Measurements from ENCODE around the gene CSKMT. TPM values are rescaled to one million over a fixed set of nuclear protein-coding genes. Genes with fewer than 3 reads are reported as not detected.
"Not testable (repeated sequence)": the region's sequence is repeated elsewhere in the genome, so short reads cannot be mapped to it uniquely, and the experiment has no call there.

The CSKMT gene
- 65.0 and 69.4 TPM in 2 replicates for total RNA-seq

GRCh38 chr11:62665075-62665598 lies at the start of gene CSKMT, which contains the start of gene C11orf98:
CSKMT (plus strand) TSS chr11:62665312; CDS start chr11:62665880, 568 bp downstream.
C11orf98 (minus strand) TSS chr11:62665210; CDS start chr11:62665169, 41 bp downstream.
- H3K27ac Mint-ChIP-seq, result peak within 1 kb of the TSS; percentile 81
- peak; percentile 97 for DNase-seq (ENCODE audit: low spot score)
- no peaks in the 10 kb centered on the region for H3K27me3 Mint-ChIP-seq (ENCODE audit: insufficient read depth)
- H3K4me3 Mint-ChIP-seq, result peak within 1 kb of the TSS; percentile 98
- no peaks in the 10 kb centered on the region for H3K9me3 Mint-ChIP-seq
- H3K36me3 Mint-ChIP-seq (ENCODE audit: low read depth), result peaks cover 37% of the 10 kb centered on the region
- intact Hi-C loops (cut with micrococcal nuclease), result loop anchor here (1.0 to 2.0 kb wide), 11 partner anchors 12 to 216 kb away; partner anchors contain the start of genes EML3, GANAB, HNRNPUL2 and INTS5
- peaks cover 33% of the 10 kb centered on the region for H3K4me1 Mint-ChIP-seq (ENCODE audit: low read depth)

GRCh38 chr11:62615521-62615920 lies 49.6 kb upstream of the CSKMT start:
- Mint-ChIP-seq H3K36me3 (ENCODE audit: low read depth) (peaks cover 16% of the 10 kb centered on the region), H3K4me1 (ENCODE audit: low read depth) (peaks cover 27% of the 10 kb centered on the region), H3K27ac (no peak overlapping the region), H3K9me3 (no peaks in the 10 kb centered on the region), H3K4me3 (no peak overlapping the region), H3K27me3 (ENCODE audit: insufficient read depth) (no peaks in the 10 kb centered on the region)
- intact Hi-C loops (cut with micrococcal nuclease), result no loop called here
- no peak for DNase-seq (ENCODE audit: low spot score)

GRCh38 chr11:62616957-62617356 lies 48.2 kb upstream of the CSKMT start:
- H3K27me3 Mint-ChIP-seq (ENCODE audit: insufficient read depth); intact Hi-C loops (cut with micrococcal nuclease); DNase-seq (ENCODE audit: low spot score); H3K27ac Mint-ChIP-seq; H3K4me3 Mint-ChIP-seq; H3K9me3 Mint-ChIP-seq: not testable (repeated sequence)
- H3K4me1 Mint-ChIP-seq (ENCODE audit: low read depth), result peaks cover 35% of the 10 kb centered on the region
- H3K36me3 Mint-ChIP-seq (ENCODE audit: low read depth), result peaks cover 24% of the 10 kb centered on the region

GRCh38 chr11:62621027-62621566 lies 44.0 kb upstream of the CSKMT start:
- Mint-ChIP-seq H3K27ac (peak overlapping the region; percentile 92), H3K4me3 (peak overlapping the region; percentile 95), H3K9me3 (no peaks in the 10 kb centered on the region), H3K4me1 (ENCODE audit: low read depth) (peaks cover 25% of the 10 kb centered on the region), H3K27me3 (ENCODE audit: insufficient read depth) (no peaks in the 10 kb centered on the region), H3K36me3 (ENCODE audit: low read depth) (peaks cover 35% of the 10 kb centered on the region)
- DNase-seq (ENCODE audit: low spot score), result no peak
- intact Hi-C loops (cut with micrococcal nuclease), result loop anchor here (5.0 kb wide), 1 partner anchor 221 kb away; no protein-coding TSS in a partner anchor

GRCh38 chr11:62621567-62622470 lies 43.3 kb upstream of the CSKMT start, which contains the start of gene B3GAT3:
B3GAT3 (minus strand) TSS chr11:62621986; CDS start chr11:62621947, 39 bp downstream.
- intact Hi-C loops (cut with micrococcal nuclease), result loop anchor here (1.0 to 5.0 kb wide), 8 partner anchors 10 to 220 kb away; partner anchors contain the start of genes C11orf98, CSKMT, EML3 and GANAB
- Mint-ChIP-seq H3K27me3 (ENCODE audit: insufficient read depth) (no peaks in the 10 kb centered on the region), H3K36me3 (ENCODE audit: low read depth) (peaks cover 35% of the 10 kb centered on the region), H3K4me1 (ENCODE audit: low read depth) (peaks cover 25% of the 10 kb centered on the region), H3K27ac (peak within 1 kb of the TSS; percentile 96), H3K4me3 (peak within 1 kb of the TSS; percentile 95), H3K9me3 (no peaks in the 10 kb centered on the region)
- DNase-seq (ENCODE audit: low spot score), result peak; percentile 96

- Mint-ChIP-seq H3K27me3 (ENCODE audit: insufficient read depth) (no peaks in the 10 kb centered on the region), H3K27ac (peak overlapping the region; percentile 96), H3K9me3 (no peaks in the 10 kb centered on the region), H3K4me3 (peak overlapping the region; percentile 82), H3K4me1 (ENCODE audit: low read depth) (peaks cover 25% of the 10 kb centered on the region), H3K36me3 (ENCODE audit: low read depth) (peaks cover 38% of the 10 kb centered on the region)
- no peak for DNase-seq (ENCODE audit: low spot score)
- intact Hi-C loops (cut with micrococcal nuclease), result loop anchor here (1.0 to 5.0 kb wide), 8 partner anchors 10 to 220 kb away; partner anchors contain the start of genes C11orf98, CSKMT, EML3 and GANAB
Measured at GRCh38 chr11:62622476-62623089, 42.5 kb upstream of the CSKMT start.

- no peaks in the 10 kb centered on the region for H3K9me3 Mint-ChIP-seq
- intact Hi-C loops (cut with micrococcal nuclease), result no loop called here
- DNase-seq (ENCODE audit: low spot score), result no peak
- no peaks in the 10 kb centered on the region for H3K27me3 Mint-ChIP-seq (ENCODE audit: insufficient read depth)
- no peak overlapping the region for H3K27ac Mint-ChIP-seq
- H3K4me3 Mint-ChIP-seq, result no peak overlapping the region
- H3K4me1 Mint-ChIP-seq (ENCODE audit: low read depth), result no peaks in the 10 kb centered on the region
- H3K36me3 Mint-ChIP-seq (ENCODE audit: low read depth), result peaks cover 62% of the 10 kb centered on the region
Measured at GRCh38 chr11:62627713-62628112, 37.4 kb upstream of the CSKMT start.

GRCh38 chr11:62632492-62632891 lies 32.6 kb upstream of the CSKMT start:
- H3K27ac Mint-ChIP-seq, result no peak overlapping the region

GRCh38 chr11:62644220-62644619 lies 20.9 kb upstream of the CSKMT start:
- intact Hi-C loops (cut with micrococcal nuclease), result no loop called here
- peaks cover 20% of the 10 kb centered on the region for H3K36me3 Mint-ChIP-seq (ENCODE audit: low read depth)
- H3K27me3 Mint-ChIP-seq (ENCODE audit: insufficient read depth), result no peaks in the 10 kb centered on the region
- no peak for DNase-seq (ENCODE audit: low spot score)
- H3K4me1 Mint-ChIP-seq (ENCODE audit: low read depth), result peaks cover 39% of the 10 kb centered on the region
- H3K9me3 Mint-ChIP-seq, result no peaks in the 10 kb centered on the region
- H3K4me3 Mint-ChIP-seq, result peak overlapping the region; percentile 71
- H3K27ac Mint-ChIP-seq, result no peak overlapping the region

More at GRCh38 chr11:62632492-62632891, 32.6 kb upstream of the CSKMT start:
- peaks cover 20% of the 10 kb centered on the region for H3K4me1 Mint-ChIP-seq (ENCODE audit: low read depth)
- intact Hi-C loops (cut with micrococcal nuclease), result no loop called here
- H3K36me3 Mint-ChIP-seq (ENCODE audit: low read depth), result peaks cover 68% of the 10 kb centered on the region
- H3K27me3 Mint-ChIP-seq (ENCODE audit: insufficient read depth), result no peaks in the 10 kb centered on the region
- H3K4me3 Mint-ChIP-seq, result no peak overlapping the region
- H3K9me3 Mint-ChIP-seq, result no peaks in the 10 kb centered on the region
- DNase-seq (ENCODE audit: low spot score), result no peak

GRCh38 chr11:62645671-62645945 lies 19.5 kb upstream of the CSKMT start:
- no peaks in the 10 kb centered on the region for H3K27me3 Mint-ChIP-seq (ENCODE audit: insufficient read depth)
- intact Hi-C loops (cut with micrococcal nuclease), result no loop called here
- no peak for DNase-seq (ENCODE audit: low spot score)
- no peaks in the 10 kb centered on the region for H3K9me3 Mint-ChIP-seq
- H3K4me1 Mint-ChIP-seq (ENCODE audit: low read depth), result peaks cover 31% of the 10 kb centered on the region
- H3K4me3 Mint-ChIP-seq, result peak overlapping the region; percentile 100
- H3K36me3 Mint-ChIP-seq (ENCODE audit: low read depth), result peaks cover 15% of the 10 kb centered on the region
- H3K27ac Mint-ChIP-seq, result peak overlapping the region; percentile 98

GRCh38 chr11:62645946-62646824 lies 18.9 kb upstream of the CSKMT start, which contains the start of gene GANAB:
GANAB (minus strand) TSS chr11:62646613; CDS start chr11:62646599, 14 bp downstream.
- H3K4me3 Mint-ChIP-seq, result peak within 1 kb of the TSS; percentile 100
- H3K27ac Mint-ChIP-seq, result peak within 1 kb of the TSS; percentile 98
- intact Hi-C loops (cut with micrococcal nuclease), result loop anchor here (1.0 kb wide), 12 partner anchors 19 to 210 kb away; partner anchors contain the start of genes C11orf98, CSKMT, EML3 and HNRNPUL2
- H3K27me3 Mint-ChIP-seq (ENCODE audit: insufficient read depth), result no peaks in the 10 kb centered on the region
- no peaks in the 10 kb centered on the region for H3K9me3 Mint-ChIP-seq
- DNase-seq (ENCODE audit: low spot score), result peak; percentile 97
- peaks cover 13% of the 10 kb centered on the region for H3K36me3 Mint-ChIP-seq (ENCODE audit: low read depth)
- peaks cover 25% of the 10 kb centered on the region for H3K4me1 Mint-ChIP-seq (ENCODE audit: low read depth)

Measured in activated T-helper 1 cell treated with anti-CD3 and anti-CD28 coated beads, Interleukin-12 subunit alpha, Interleukin-12 subunit beta, Interleukin-2, Interleukin-4 antibody, amounts not matched to agents 30 ng/mL and 10 ng/mL and 1 ng/mL, durations not matched to agents 14 hours and 24 hours and 36 hours (primary cell).